ENCODE data around the gene EXOSC5.
"Not testable (repeated sequence)": the region's sequence is repeated elsewhere in the genome, so short reads cannot be mapped to it uniquely, and the experiment has no call there.

EXOSC5 gene

GRCh38 chr19:41384351-41384750 lies 12.8 kb downstream of the EXOSC5 start:
- H3K4me3 ChIP-seq (ENCODE audit: control insufficient read depth, low read depth, low read length): no peak overlapping the region
- DNase-seq (ENCODE audit: low read depth): no peak

GRCh38 chr19:41381536-41381935 lies 15.6 kb downstream of the EXOSC5 start:
- not testable (repeated sequence) for DNase-seq (ENCODE audit: low read depth); H3K4me3 ChIP-seq (ENCODE audit: control insufficient read depth, low read depth, low read length)

More at GRCh38 chr19:41384351-41384750, 12.8 kb downstream of the EXOSC5 start:
- TF ChIP-seq CTCF (conservative IDR thresholded peaks at IDR 0.05; ENCODE audit: control insufficient read depth, insufficient read depth, low read depth, low read length): no peak

GRCh38 chr19:41377977-41378709 lies 19.0 kb downstream of the EXOSC5 start:
- no peak for DNase-seq (ENCODE audit: low read depth)
- no peak overlapping the region for H3K4me3 ChIP-seq (ENCODE audit: control insufficient read depth, low read depth, low read length)
- TF ChIP-seq CTCF (conservative IDR thresholded peaks at IDR 0.05; ENCODE audit: control insufficient read depth, insufficient read depth, low read depth, low read length): peak; percentile 1

GRCh38 chr19:41376998-41377365 lies 20.2 kb downstream of the EXOSC5 start:
- no peak for TF ChIP-seq CTCF (conservative IDR thresholded peaks at IDR 0.05; ENCODE audit: control insufficient read depth, insufficient read depth, low read depth, low read length)
- DNase-seq (ENCODE audit: low read depth): peak; percentile 60
- H3K4me3 ChIP-seq (ENCODE audit: control insufficient read depth, low read depth, low read length): peak overlapping the region; percentile 62

- TF ChIP-seq CTCF (conservative IDR thresholded peaks at IDR 0.05; ENCODE audit: control insufficient read depth, insufficient read depth, low read depth, low read length): no peak
- peak within 1 kb of the TSS; percentile 62 for H3K4me3 ChIP-seq (ENCODE audit: control insufficient read depth, low read depth, low read length)
- peak; percentile 41 for DNase-seq (ENCODE audit: low read depth)
These were observed 20.7 kb downstream of the EXOSC5 start, which contains the start of gene TMEM91 for GRCh38 chr19:41376241-41376997. Gene TMEM91, plus strand, starts transcription at chr19:41376533. Its CDS starts 1,777 bp downstream, at chr19:41378310.

GRCh38 chr19:41373993-41374392 lies 23.2 kb downstream of the EXOSC5 start:
- DNase-seq (ENCODE audit: low read depth): peak; percentile 91
- H3K4me3 ChIP-seq (ENCODE audit: control insufficient read depth, low read depth, low read length): no peak overlapping the region
- TF ChIP-seq CTCF (conservative IDR thresholded peaks at IDR 0.05; ENCODE audit: control insufficient read depth, insufficient read depth, low read depth, low read length): no peak

- no peak overlapping the region for H3K4me3 ChIP-seq (ENCODE audit: control insufficient read depth, low read depth, low read length)
- TF ChIP-seq CTCF (conservative IDR thresholded peaks at IDR 0.05; ENCODE audit: control insufficient read depth, insufficient read depth, low read depth, low read length): no peak
- no peak for DNase-seq (ENCODE audit: low read depth)
These were observed 24.7 kb downstream of the EXOSC5 start for GRCh38 chr19:41372501-41372900.
